ENCODE data around the gene ARHGAP12. TPM values are rescaled to one million over a fixed set of nuclear protein-coding genes. Genes with fewer than 3 reads are reported as not detected.

ARHGAP12 gene
- total and polyA plus RNA-seq, 2 donors (not counting 3 experiments of a cell fraction or from before 2014, with no cell fraction given) = 5.8 to 19.3 TPM

GRCh38 chr10:31961277-31962074 is 32.8 kb upstream of the ARHGAP12 start:
- Histone ChIP-seq H3K4me3 (replicated peaks in 1 of 3; ENCODE audit: insufficient read depth in 1 of 3, low read depth in 1 of 3, low read length in 3 of 3) (no peak overlapping the region), H3K4me1 (ENCODE audit: control insufficient read depth, extremely low read depth, insufficient read depth, low read length) (peaks cover under 1% of the 10 kb centered on the region), H3K4me2 (ENCODE audit: insufficient read depth, low read length) (no peak overlapping the region), H4K20me1 (replicated peaks; ENCODE audit: control insufficient read depth, extremely low read depth, insufficient read depth, low read length) (no peaks in the 10 kb centered on the region), H3K27me3 (ENCODE audit: control insufficient read depth in 2 of 2, insufficient read depth in 2 of 2, low read length in 2 of 2) (no peaks in the 10 kb centered on the region), H2AFZ (ENCODE audit: low read depth, low read length) (no peak overlapping the region), H3K9me3 (replicated peaks; ENCODE audit: control insufficient read depth, insufficient read depth, low read length) (no peaks in the 10 kb centered on the region), H3K79me2 (ENCODE audit: control insufficient read depth, insufficient read depth, low read length) (no peaks in the 10 kb centered on the region), H3K9ac (replicated peaks; ENCODE audit: extremely low read depth, insufficient read depth, low read length) (no peak overlapping the region), H3K27ac (ENCODE audit: insufficient read depth, low read depth, low read length) (no peak overlapping the region), H3K9me1 (replicated peaks; ENCODE audit: control insufficient read depth, extremely low read depth, insufficient read depth, low read length) (no peaks in the 10 kb centered on the region), H3K36me3 (ENCODE audit: control insufficient read depth in 2 of 2, extremely low read depth in 1 of 2, insufficient read depth in 2 of 2, low read length in 2 of 2) (no peaks in the 10 kb centered on the region)
- POLR2A ChIA-PET = no interaction called here
- no TSS peak for BruUV-seq (replicated peaks)
- dilution Hi-C loops (cut with MboI; ENCODE audit: extremely low pct_ligation_motif_present, low sequenced_read_pairs) (no loop called here), intact Hi-C loops (cut with micrococcal nuclease) (no loop called here)
- CTCF ChIA-PET = interaction anchor here (1.5 to 1.8 kb wide), 2 partner anchors 17 to 99 kb away, joined by 3 to 5 read pairs; no protein-coding TSS in a partner anchor
- FAIRE-seq = peak; percentile 38
- no peak for DNase-seq (ENCODE audit: low read depth, low spot score)
- TF ChIP-seq EZH2 (IDR thresholded peaks at IDR 0.05; ENCODE audit: borderline replicate concordance, low read depth, low read length, severe bottlenecking) = no peak

GRCh38 chr10:31959461-31960173 is 31.0 kb upstream of the ARHGAP12 start:
- peak; percentile 18 for FAIRE-seq
- DNase-seq (ENCODE audit: low read depth, low spot score) = no peak
- Histone ChIP-seq H2AFZ (ENCODE audit: low read depth, low read length) (no peak overlapping the region), H3K9me3 (replicated peaks; ENCODE audit: control insufficient read depth, insufficient read depth, low read length) (no peaks in the 10 kb centered on the region), H3K9ac (replicated peaks; ENCODE audit: extremely low read depth, insufficient read depth, low read length) (no peak overlapping the region), H4K20me1 (replicated peaks; ENCODE audit: control insufficient read depth, extremely low read depth, insufficient read depth, low read length) (no peaks in the 10 kb centered on the region), H3K36me3 (ENCODE audit: control insufficient read depth in 2 of 2, extremely low read depth in 1 of 2, insufficient read depth in 2 of 2, low read length in 2 of 2) (no peaks in the 10 kb centered on the region), H3K27ac (ENCODE audit: insufficient read depth, low read depth, low read length) (no peak overlapping the region), H3K4me1 (ENCODE audit: control insufficient read depth, extremely low read depth, insufficient read depth, low read length) (peaks cover 6% of the 10 kb centered on the region), H3K27me3 (ENCODE audit: control insufficient read depth in 2 of 2, insufficient read depth in 2 of 2, low read length in 2 of 2) (no peaks in the 10 kb centered on the region), H3K4me2 (ENCODE audit: insufficient read depth, low read length) (no peak overlapping the region), H3K79me2 (ENCODE audit: control insufficient read depth, insufficient read depth, low read length) (no peaks in the 10 kb centered on the region), H3K9me1 (replicated peaks; ENCODE audit: control insufficient read depth, extremely low read depth, insufficient read depth, low read length) (no peaks in the 10 kb centered on the region), H3K4me3 (replicated peaks in 1 of 3; ENCODE audit: insufficient read depth in 1 of 3, low read depth in 1 of 3, low read length in 3 of 3) (no peak overlapping the region)
- ChIA-PET CTCF (interaction anchor here (0.7 kb wide), 1 partner anchor 9 kb away, joined by 3 read pairs; no protein-coding TSS in a partner anchor), POLR2A (no interaction called here)
- dilution Hi-C loops (cut with MboI; ENCODE audit: extremely low pct_ligation_motif_present, low sequenced_read_pairs) = no loop called here
- no TSS peak for BruUV-seq (replicated peaks)
- TF ChIP-seq JUN (IDR thresholded peaks at IDR 0.05; ENCODE audit: borderline replicate concordance, insufficient read depth, insufficient read length, low read depth) (no peak), EZH2 (IDR thresholded peaks at IDR 0.05; ENCODE audit: borderline replicate concordance, low read depth, low read length, severe bottlenecking) (no peak), POLR2AphosphoS5 (IDR thresholded peaks at IDR 0.05; ENCODE audit: insufficient read depth, low read depth, low read length) (no peak), MAX (IDR thresholded peaks at IDR 0.05; ENCODE audit: insufficient read depth, insufficient read length) (no peak), MYC (IDR thresholded peaks at IDR 0.05; ENCODE audit: low read depth, low read length) (no peak), POLR2A (IDR thresholded peaks at IDR 0.05; ENCODE audit: low read depth, low read length) (no peak), CTCF (IDR thresholded peaks at IDR 0.05; ENCODE audit: extremely low read depth in 1 of 2, insufficient read depth in 1 of 2, low read depth in 1 of 2, low read length in 2 of 2) (no peak), GATA2 (IDR thresholded peaks at IDR 0.05; ENCODE audit: insufficient read depth, insufficient read length, low read depth, low read length) (no peak), FOS (IDR thresholded peaks at IDR 0.05; ENCODE audit: borderline replicate concordance, insufficient read depth, low read length) (no peak)
- intact Hi-C loops (cut with micrococcal nuclease) = no loop called here

All from endothelial cell of umbilical vein (primary cell).